Effector CD4-positive, alpha-beta T cell (primary cell): ENCODE data around the gene ITPKB.

Experiments used
- DNase-seq: peaks from one replicate; pipeline ENCODE4 v3.0.0-alpha.2; 2020

The ITPKB gene

GRCh38 chr1:226702957-226703831 lies 35.9 kb downstream of the ITPKB start:
- DNase-seq = peak; percentile 80

- DNase-seq = no peak
Observed at GRCh38 chr1:226702318-226702956, 36.6 kb downstream of the ITPKB start.

GRCh38 chr1:226700861-226701260 lies 38.2 kb downstream of the ITPKB start:
- DNase-seq = no peak

- DNase-seq = no peak
Observed at GRCh38 chr1:226699166-226699565, 39.9 kb downstream of the ITPKB start.

GRCh38 chr1:226698659-226699058 lies 40.4 kb downstream of the ITPKB start:
- DNase-seq = no peak

GRCh38 chr1:226697929-226698544 lies 41.0 kb downstream of the ITPKB start:
- DNase-seq = no peak

GRCh38 chr1:226697151-226697928 lies 41.7 kb downstream of the ITPKB start:
- DNase-seq = no peak

GRCh38 chr1:226696547-226696946 lies 42.5 kb downstream of the ITPKB start:
- no peak for DNase-seq

GRCh38 chr1:226695335-226695900 lies 43.7 kb downstream of the ITPKB start:
- DNase-seq = no peak

GRCh38 chr1:226692823-226693222 lies 46.3 kb downstream of the ITPKB start:
- DNase-seq = no peak

- no peak for DNase-seq
Observed at GRCh38 chr1:226692051-226692792, 46.9 kb downstream of the ITPKB start.

- DNase-seq = peak; percentile 72
Observed at GRCh38 chr1:226691247-226691646, 47.8 kb downstream of the ITPKB start.

- peak; percentile 62 for DNase-seq
Observed at GRCh38 chr1:226690460-226690982, 48.6 kb downstream of the ITPKB start.

GRCh38 chr1:226688808-226689207 lies 50.3 kb downstream of the ITPKB start:
- DNase-seq = no peak

GRCh38 chr1:226688056-226688748 lies 50.9 kb downstream of the ITPKB start:
- DNase-seq = no peak

- peak; percentile 41 for DNase-seq
Observed at GRCh38 chr1:226687426-226687825, 51.7 kb downstream of the ITPKB start.

- DNase-seq = no peak
Observed at GRCh38 chr1:226686440-226687425, 52.3 kb downstream of the ITPKB start.

GRCh38 chr1:226685196-226685820 lies 53.8 kb downstream of the ITPKB start:
- no peak for DNase-seq

GRCh38 chr1:226684026-226684425 lies 55.1 kb downstream of the ITPKB start:
- no peak for DNase-seq
